HG03097 (cell line): ENCODE data around the gene PTCH1.

Source experiments
- ATAC-seq: cut with Tn5 transposase; IDR thresholded peaks from one replicate; pipeline ENCODE4 v1.9.1; 2021; ENCODE audit not compliant: unreplicated experiment, low FRiP score

The PTCH1 gene

DNA sequence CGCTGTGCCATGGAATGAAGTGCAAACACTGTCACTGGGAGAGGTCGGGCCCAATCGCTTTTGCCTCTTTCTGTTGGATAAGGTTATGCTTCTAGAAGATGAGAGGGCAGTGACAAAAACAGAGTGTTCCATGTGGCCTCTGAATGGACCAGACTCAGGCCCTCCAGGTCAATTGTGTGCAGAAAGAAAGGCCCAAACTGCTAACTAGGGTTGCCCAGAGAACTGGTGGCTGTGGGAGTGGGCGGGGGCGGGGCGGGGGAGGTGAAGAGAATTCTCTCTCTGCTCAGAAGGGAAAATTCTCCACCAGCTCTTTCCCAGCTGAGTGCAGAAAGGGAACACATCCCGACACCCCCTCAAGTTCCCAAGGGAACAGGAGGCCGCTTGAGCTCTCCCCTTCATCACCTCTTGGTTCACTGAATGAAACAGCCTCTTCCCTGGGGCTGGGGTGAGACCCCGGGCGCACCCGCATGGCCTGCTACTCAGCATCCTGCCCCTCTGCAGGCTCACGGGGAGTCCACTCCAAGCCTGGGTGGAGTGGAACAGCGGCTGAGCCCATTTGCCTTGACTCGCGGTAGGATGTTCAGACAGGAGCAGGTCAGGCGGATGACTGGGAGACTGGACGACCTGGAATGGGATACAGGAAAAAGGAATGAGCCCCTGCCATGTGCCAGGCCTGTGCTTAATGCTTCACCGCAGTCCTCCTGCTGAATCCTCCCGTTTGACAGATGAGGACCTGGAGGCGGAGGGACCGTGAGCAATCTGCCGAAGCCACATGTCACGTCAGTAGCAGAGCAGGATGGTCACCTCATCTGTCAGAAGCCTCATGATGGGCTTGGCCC, 105.5 kb downstream of the PTCH1 start:
- no peak for ATAC-seq

DNA sequence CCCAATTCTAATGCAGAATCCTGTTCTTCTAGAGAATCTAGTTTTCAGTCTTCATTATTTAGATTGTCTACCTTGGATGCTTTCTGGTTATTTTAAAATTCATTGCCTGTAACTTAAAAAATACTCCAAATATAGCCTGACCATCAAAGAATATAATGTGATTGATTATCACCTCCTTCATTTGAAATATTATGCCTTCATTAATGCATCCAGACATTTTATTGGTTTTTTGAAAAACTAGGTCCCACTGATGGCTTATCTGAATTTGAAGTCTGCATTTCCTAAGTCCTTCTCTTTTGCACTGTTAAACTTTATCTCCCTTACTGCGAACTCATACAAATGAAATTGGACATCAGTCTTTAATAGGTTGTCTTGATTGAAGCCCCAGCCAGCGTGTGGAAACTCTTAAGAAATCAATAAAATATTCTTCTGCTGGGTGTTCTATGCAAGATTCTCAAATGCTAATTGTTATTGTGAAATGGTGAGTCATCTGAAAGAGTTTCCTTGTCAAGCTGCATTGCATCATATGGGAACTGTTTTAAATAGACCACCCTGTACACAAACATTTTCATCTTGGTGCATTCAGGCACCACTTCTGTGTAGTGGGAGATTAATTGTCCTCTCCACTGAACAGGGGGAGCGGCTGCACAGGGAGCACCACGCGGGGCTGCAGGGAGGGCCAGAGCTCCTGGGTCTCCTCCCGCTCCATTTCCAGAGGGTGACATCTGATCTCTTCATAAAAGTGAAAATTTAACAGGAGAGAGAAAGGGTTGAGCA, 106.9 kb downstream of the PTCH1 start:
- ATAC-seq: no peak

DNA sequence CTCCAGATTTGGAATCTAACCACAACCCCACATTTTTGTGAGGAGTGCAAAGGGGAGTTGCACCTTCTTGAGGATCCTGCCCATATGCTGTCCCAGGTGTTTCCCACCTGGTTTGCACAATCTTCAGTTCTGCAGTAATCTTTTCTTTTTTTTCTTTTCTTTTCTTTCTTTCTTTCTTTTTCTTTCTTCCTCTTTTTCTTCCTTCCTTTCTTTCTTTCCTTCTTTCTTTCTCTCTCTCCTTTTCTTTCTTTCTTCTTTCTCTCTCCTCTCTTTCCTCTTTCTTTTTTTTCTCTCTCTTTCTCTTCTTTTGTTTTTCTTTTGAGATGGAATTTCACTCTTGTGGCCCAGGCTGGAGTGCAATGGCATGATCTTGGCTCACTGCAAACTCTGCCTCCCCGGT, 109.2 kb downstream of the PTCH1 start:
- no peak for ATAC-seq

DNA sequence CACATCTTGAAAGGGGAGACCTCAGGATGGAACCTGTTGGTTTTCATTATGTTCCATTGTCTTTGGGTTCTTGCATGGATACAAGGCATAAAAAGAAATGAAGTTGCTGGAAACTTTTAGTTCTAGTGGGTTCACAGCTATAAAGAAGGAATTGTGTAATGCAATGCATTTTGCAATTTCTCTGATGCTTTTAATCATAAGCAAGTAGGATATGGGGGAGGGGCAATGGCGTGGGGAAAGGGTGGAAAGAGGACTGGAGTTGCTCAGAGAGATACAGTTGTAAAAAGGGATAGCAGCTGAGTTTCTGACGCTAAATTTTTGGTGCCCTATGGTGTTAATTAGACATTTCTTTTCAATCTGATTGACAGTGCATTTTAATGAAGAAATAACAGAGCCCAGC, 110.7 kb downstream of the PTCH1 start:
- no peak for ATAC-seq

DNA sequence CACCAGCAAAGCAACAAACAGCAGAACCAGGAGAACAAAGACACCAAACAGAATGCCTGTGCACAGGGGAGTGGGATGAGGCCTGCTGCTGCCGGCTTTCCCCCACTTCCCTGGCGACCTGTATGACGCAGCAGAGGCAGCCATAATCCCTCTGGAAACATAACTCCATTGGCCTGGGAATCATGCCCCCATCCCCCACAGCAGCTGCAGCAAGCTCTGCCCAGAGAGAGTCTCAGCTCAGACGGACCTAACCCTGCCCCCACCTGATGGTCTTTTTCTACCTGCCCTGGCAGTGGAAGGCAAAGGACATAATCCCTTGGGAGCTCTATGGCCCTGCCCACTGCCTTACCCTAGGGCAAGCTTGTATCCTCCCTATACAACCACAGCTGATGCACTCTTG, 117.5 kb downstream of the PTCH1 start:
- ATAC-seq: no peak
